Body of pancreas (tissue), 4 donors: ENCODE data around the gene TUBGCP6.

ENCODE experiments used
- POLR2A ChIP-seq, 3 donors: fragments of 450-650 bp; IDR thresholded peaks; one replicate each; pipeline ENCODE4 v1.6.1; 2016; ENCODE audit warnings: antibody characterized with exemption in 3 of 3, mild to moderate bottlenecking in 2 of 3
- TF ChIP-seq, protein P1 (sequence below), 7 experiments: fragments of 450-650 bp in 4 of 7; fragments of 200-600 bp in 3 of 7; sonication (generic) in 3 of 7; IDR thresholded peaks; one replicate each; pipeline ENCODE4 v1.5.1; 2016 to 2019; ENCODE audit warnings: antibody characterized with exemption in 7 of 7

DNA sequence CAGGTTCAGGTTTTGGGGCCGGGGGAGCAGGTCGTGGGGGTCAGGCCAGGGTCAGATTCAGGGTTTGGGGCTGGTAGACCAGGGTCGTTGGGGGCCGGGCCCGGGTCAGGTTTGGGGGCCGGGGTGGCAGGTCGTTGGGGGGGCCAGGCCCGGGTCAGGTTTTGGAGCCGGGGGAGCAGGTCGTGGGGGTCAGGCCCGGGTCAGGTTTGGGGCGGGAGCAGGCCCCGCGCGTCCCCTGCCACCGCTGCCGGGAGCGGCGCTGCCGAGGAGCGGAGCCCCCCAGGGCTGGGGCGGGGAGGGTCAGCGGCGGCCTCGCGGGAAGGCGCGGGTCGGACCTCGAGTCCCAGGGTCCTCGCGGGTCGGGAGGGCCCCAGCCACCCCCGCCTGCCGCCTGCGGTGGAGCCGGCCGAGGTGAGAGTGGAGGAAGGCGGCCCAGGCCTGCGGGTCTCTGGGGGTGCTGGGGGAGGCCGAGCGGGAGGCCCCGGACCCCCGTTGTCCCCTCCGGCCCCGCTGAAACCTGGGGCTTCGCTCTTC, 58.6 kb downstream of the TUBGCP6 start:
- no peak for TF ChIP-seq POLR2A (IDR thresholded peaks at IDR 0.05)
- TF ChIP-seq, protein P1, sequence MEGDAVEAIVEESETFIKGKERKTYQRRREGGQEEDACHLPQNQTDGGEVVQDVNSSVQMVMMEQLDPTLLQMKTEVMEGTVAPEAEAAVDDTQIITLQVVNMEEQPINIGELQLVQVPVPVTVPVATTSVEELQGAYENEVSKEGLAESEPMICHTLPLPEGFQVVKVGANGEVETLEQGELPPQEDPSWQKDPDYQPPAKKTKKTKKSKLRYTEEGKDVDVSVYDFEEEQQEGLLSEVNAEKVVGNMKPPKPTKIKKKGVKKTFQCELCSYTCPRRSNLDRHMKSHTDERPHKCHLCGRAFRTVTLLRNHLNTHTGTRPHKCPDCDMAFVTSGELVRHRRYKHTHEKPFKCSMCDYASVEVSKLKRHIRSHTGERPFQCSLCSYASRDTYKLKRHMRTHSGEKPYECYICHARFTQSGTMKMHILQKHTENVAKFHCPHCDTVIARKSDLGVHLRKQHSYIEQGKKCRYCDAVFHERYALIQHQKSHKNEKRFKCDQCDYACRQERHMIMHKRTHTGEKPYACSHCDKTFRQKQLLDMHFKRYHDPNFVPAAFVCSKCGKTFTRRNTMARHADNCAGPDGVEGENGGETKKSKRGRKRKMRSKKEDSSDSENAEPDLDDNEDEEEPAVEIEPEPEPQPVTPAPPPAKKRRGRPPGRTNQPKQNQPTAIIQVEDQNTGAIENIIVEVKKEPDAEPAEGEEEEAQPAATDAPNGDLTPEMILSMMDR (IDR thresholded peaks at IDR 0.05) = no peak
